IPS DF 4.7 (cell line): ENCODE measurements around the gene DCC.

ENCODE experiments used
- DNase-seq: peaks from one replicate; pipeline ENCODE4 v3.0.0-alpha.2; 2013; ENCODE audit warnings: low spot score; ENCODE audit errors: extremely low read depth

Gene DCC

GRCh38 chr18:53004798-53005197 is 664.8 kb downstream of the DCC start:
- no peak for DNase-seq

DNA sequence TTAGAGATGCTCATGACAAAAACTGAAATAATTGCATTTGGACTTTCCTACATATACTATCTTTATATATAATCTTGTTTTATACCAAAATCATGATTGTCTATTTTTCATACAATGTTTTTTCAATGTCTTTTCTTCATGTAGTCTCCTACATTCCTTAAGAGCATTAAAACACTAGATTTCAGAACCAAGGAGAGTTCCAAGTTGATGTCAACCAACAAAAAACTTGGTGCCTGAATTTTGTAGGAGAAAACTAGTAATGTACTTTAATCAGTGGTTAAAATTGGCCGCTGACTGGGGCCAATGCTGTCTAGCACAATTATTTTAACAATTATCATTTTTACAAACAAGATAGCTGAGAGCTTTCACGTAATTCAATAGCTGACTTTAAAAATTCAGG is 678.8 kb downstream of the DCC start:
- no peak for DNase-seq

DNA sequence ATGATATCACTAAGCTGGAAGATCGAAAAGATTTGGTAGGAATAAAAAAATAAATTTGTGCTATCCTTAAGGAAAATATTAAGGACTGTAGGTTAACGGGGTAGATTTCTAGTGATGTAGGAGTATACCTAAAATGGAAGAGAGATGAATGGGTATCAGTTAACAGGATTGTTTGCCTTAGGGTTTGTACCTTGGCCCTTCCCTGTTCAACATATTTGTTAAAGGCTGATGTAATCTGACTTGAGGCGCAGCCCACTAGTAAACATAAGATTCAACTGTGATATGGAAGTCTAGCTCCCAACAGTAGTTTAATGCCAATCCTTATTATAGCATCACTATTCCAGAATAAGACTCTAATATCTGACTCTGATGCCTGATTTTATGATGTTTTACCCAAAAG is 685.2 kb downstream of the DCC start:
- no peak for DNase-seq

GRCh38 chr18:53028565-53028964 is 688.6 kb downstream of the DCC start:
- no peak for DNase-seq

- no peak for DNase-seq
These were observed 693.1 kb downstream of the DCC start for GRCh38 chr18:53033128-53033527.

DNA sequence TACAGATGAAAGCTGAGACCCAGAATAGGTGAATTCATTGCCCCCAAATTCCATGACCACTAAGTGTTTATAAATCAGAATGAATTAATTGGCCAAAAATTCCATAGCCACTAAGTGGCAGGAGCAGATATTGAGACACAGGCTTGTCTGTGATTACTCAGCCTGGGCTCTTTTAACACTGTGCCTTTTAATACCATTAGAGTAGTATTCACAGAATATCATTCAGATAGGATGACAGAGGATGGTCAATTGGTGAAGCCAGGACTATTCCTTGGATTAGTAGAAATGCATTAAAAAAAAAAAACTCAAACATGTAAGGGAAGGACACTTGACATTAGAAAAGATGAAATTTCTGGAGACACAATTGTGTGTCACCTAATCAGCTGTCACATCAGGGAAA is 698.6 kb downstream of the DCC start:
- DNase-seq, result no peak

GRCh38 chr18:53040286-53040685 is 700.3 kb downstream of the DCC start:
- DNase-seq, result no peak

DNA sequence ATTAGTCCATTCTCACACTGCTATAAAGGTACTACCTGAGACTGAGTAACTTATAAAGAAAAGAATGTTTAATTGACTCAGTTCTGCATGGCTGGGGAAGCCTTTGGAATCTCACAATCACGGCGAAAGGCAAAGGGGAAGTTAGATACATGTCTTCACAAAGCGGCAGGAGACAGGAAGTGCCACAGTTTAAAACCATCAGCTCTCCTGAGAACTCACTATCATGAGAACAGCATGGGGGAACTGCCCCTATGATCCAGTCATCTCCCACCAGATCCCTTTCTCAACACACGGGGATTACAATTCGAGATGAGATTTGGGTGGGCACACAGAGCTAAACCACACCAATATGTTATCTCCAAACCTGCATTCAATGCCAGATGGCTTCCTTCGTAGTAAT is 716.1 kb downstream of the DCC start:
- peak; percentile 22 for DNase-seq

DNA sequence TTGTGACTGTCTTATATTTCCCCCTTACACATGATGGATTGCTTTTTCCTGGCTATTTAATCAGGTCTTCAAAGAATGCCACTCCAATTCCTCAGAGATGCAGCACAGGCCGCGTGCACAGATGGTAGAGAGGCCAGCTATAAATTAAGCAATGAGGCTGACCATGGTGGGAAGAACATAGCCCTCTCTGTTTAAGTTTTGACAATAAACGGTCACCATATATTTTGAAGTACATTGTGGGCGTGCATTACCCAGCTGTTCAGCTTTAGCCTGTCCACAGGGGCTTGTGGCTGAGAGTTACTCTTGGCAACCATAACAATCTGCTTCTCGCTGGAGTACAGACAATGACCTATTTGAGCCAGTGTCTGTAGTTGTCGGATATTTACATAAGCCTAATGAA is 730.8 kb downstream of the DCC start:
- DNase-seq, result no peak

DNA sequence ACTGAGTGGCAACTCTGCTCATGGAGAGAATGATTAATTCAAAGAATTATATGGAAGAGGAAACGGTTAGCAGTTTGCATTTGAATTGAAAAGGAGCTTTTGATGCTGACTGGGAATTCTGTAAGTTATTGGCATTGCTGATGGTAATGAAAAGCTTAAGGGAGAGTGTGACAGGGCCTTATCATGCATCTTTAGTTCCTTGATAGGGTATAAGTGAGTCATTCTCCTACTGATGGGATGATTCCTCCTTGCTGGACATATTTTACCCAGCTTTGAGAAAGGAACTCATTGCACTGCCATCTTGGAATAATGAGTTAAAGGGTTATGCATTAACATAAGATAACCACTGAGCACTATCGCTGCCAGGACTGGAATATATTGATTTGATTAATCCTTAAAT is 740.7 kb downstream of the DCC start:
- no peak for DNase-seq

DNA sequence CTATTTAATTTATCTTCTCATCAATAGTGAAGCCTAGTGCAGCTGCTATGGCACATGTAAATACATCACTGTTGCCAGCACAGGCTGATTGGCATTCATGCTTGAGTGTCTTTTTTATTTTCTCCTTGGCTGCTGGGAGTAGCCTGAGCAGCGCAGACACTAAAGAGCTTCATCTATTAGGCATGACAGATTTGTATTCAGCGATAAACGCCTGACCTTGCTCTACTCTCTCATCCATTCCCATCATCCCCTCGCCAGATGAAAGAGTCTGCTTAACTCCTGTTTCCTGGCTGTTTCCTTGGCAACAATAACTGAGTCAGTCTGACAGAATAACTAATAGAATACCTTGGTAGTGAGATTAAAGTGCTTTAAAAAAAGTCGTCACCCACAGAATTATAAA is 753.6 kb downstream of the DCC start:
- DNase-seq, result no peak

- DNase-seq, result no peak
These were observed 761.6 kb downstream of the DCC start for GRCh38 chr18:53101536-53102105.

GRCh38 chr18:53114441-53114840 is 774.4 kb downstream of the DCC start:
- no peak for DNase-seq

DNA sequence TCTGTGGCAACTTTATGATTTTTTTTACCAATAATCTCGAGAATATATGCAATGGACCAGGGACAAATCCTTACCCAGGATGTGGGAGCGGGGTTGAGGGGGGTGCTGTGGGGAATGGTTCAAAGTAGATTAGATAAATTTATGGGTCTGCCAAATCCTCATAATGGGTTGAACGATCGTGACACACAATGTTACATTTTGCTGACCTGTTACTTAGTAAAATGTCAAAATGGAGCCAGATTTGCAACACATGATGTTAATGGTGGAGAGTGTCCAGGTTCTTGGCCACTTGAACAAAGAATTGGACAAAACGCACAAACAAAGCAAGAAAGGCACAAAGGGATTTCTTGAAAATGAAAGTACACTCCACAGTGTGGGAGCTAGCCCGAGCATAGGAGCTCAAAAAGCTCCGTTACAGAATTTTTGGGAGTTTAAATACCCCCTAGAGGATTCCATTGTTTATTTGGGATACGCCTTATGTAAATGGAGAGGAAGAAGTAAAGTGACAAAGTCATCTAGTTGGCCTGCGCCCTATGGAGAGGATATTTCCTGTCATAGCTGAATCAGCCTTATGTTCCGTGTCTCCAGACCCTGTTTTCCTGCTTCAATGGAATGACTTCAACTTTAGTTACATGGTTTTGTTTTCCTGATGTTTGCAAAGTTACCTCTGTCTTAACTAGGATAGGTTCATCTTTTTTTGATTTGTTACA is 776.0 kb downstream of the DCC start:
- no peak for DNase-seq

GRCh38 chr18:53117851-53118250 is 777.9 kb downstream of the DCC start:
- no peak for DNase-seq

DNA sequence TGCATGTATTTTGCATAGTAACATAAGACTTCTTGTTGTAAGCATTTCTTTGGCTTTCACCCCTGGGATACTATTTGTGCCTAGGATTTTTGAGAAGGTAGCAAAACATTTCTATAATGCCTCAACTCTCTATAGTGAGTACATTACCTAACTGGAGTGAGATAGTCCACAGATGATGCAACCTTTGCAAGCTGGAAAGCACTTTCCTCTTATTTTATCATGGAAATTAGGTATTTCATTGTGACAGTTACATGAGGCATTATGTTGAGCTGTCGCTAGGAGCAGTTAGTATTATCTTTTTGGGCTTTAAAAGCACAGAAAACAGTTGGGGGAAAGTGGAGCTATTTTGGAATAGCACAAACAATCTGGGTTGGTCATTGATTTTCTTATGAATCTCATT is 786.2 kb downstream of the DCC start:
- DNase-seq, result no peak

DNA sequence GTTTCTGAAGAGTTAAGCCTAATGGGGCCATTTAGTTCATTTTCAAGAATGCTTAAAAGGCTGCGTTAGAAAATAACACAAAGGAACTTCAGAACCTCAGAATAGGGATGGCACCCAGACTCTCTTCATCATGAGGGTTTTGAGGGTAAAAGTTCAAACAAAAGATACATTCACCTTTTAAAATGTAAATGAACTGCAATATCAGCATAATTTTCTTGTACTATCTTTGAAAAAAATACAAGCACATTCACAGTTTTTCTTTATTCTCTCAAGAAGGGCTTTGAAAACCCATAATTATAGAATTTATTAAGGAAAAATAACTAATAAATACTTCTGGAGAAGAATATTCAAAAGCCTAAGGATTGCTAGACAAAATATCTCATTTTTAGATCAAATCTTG is 791.0 kb downstream of the DCC start:
- no peak for DNase-seq

- no peak for DNase-seq
These were observed 794.7 kb downstream of the DCC start for GRCh38 chr18:53134711-53135110.

- no peak for DNase-seq
These were observed 795.7 kb downstream of the DCC start for GRCh38 chr18:53135654-53136053.

DNA sequence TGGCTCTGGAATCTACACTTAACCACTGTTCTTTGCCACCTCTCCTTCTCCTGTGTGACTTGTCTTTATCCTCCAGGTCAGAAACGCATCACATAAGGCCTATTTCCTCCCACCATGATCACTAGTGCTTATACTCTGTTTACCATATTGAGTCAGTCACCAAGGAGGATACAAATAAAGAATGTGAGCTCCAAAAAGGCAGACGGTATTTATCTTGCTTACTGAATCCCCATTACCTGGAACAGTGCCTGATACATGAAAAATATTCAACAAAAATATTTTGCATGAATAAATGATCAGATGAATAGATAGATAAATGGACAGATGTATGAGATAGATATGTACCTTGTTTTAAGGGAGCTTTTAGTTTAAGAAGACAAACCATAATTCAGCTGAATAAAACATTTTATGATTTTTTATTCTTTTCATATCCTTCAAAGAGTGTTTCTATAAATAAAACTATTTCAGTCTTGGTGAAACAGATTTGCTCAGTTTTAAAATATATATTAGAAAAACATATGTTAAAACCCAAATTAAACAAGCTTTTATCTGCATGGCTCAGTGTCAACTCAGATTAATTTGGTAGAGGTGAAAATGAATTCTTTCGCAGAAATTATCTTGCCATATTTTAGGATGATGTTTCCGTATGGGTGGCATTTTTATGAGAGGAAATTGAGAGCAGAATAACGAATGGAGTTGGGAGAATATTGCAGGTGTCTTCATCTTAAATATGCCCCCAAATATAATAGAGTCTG is 799.9 kb downstream of the DCC start:
- DNase-seq, result no peak

DNA sequence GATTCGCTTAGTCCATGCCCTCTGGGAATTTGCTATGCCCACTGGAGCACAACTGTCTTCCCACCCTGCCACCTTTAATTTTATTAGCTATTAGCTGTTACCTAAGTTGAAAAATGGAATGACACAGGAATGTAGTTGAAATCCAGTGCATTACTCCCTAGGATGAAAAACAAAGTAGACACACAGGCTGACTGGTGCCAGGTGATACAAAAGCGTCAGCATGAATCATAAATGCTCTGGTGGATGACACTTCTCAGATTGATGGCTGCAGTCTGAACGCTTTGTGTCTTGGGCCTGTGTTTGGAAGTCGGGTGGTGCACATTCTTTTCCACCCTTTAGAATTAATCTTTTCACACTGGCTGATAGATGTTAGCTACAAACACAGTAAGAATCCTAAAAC is 802.0 kb downstream of the DCC start:
- no peak for DNase-seq

DNA sequence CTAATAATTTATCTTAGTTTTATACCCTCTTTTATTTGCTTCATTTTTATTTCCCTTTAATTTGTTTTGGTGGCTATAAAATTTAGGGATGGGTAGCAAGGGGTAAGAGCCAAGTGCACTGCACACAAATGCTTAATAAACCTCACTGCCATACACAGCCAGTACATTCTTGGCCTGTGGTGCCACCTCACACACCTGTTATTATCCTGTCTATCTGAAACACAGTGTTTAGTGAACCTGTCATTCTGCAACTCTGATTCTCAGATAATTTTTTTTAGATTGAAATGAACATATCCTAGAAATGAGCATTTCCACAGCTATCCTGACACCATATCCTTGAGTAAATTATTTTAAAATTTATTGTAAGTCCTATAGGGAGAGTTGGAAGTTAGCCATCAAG is 807.5 kb downstream of the DCC start:
- DNase-seq, result no peak

GRCh38 chr18:53148123-53148522 is 808.1 kb downstream of the DCC start:
- no peak for DNase-seq
